DND-41 (cell line): ENCODE measurements around the gene GDA.

ENCODE experiments used
- ATAC-seq: fragments of 200-7000 bp; cut with Tn5 transposase; 3 replicates; pipeline ENCODE4 v1.9.1; 2021; ENCODE audit warnings: low read depth; ENCODE audit not compliant: insufficient read depth
- DNase-seq: peaks from one replicate; pipeline ENCODE4 v3.0.0-alpha.2; 2020
- H2AFZ ChIP-seq: 2 replicates; pipeline ENCODE4 v1.6.0; 2012; ENCODE audit warnings: low read depth, low read length
- H3K27ac ChIP-seq: 2 replicates; pipeline ENCODE4 v1.5.1; 2012; ENCODE audit warnings: low read length, inconsistent platforms
- H3K27me3 ChIP-seq: fragments of 200-600 bp; sonication (generic); 2 replicates; pipeline ENCODE4 v1.6.0; 2012; ENCODE audit warnings: low read length, mild to moderate bottlenecking, inconsistent platforms; ENCODE audit not compliant: insufficient read depth, poor library complexity
- H3K36me3 ChIP-seq: 2 replicates; pipeline ENCODE4 v1.5.1; 2012; ENCODE audit warnings: low read length, inconsistent platforms; ENCODE audit not compliant: insufficient read depth
- H3K4me1 ChIP-seq: 2 replicates; pipeline ENCODE4 v1.5.1; 2012; ENCODE audit warnings: mild to moderate bottlenecking, low read length; ENCODE audit not compliant: insufficient read depth
- H3K4me2 ChIP-seq: 2 replicates; pipeline ENCODE4 v1.6.0; 2012; ENCODE audit warnings: mild to moderate bottlenecking, moderate library complexity, low read length, inconsistent platforms; ENCODE audit not compliant: insufficient read depth
- H3K4me3 ChIP-seq, 2 experiments: fragments of 200-600 bp in 1 of 2; shearing (Covaris generic) in 1 of 2; 2 replicates each; pipeline ENCODE4 v1.5.1; 2012 to 2016; ENCODE audit warnings: inconsistent platforms in 2 of 2, low read length in 2 of 2, mild to moderate bottlenecking in 2 of 2, low read depth in 1 of 2, moderate library complexity in 1 of 2
- H3K79me2 ChIP-seq: 2 replicates; pipeline ENCODE4 v1.6.0; 2012; ENCODE audit warnings: low read length, inconsistent platforms; ENCODE audit not compliant: insufficient read depth
- H3K9ac ChIP-seq: 2 replicates; pipeline ENCODE4 v1.6.0; 2012; ENCODE audit warnings: low read depth, mild to moderate bottlenecking, inconsistent platforms, low read length, moderate library complexity
- H3K9me3 ChIP-seq: 2 replicates; pipeline ENCODE4 v1.5.1; 2012; ENCODE audit warnings: low read length, moderate library complexity, mild to moderate bottlenecking, inconsistent platforms; ENCODE audit not compliant: insufficient read depth, severe bottlenecking
- H4K20me1 ChIP-seq: 2 replicates; pipeline ENCODE4 v1.6.0; 2012; ENCODE audit warnings: low read length; ENCODE audit not compliant: insufficient read depth
- CTCF ChIP-seq: IDR thresholded peaks from 2 replicates; pipeline ENCODE4 v1.5.1; 2012; ENCODE audit warnings: borderline replicate concordance, low read length, moderate library complexity, mild to moderate bottlenecking; ENCODE audit not compliant: poor library complexity, severe bottlenecking; ENCODE audit errors: extremely low read depth
- EZH2 ChIP-seq: IDR thresholded peaks from 3 replicates; pipeline ENCODE4 v1.6.1; 2012; ENCODE audit warnings: borderline replicate concordance, low read depth, mild to moderate bottlenecking, moderate library complexity, low read length, inconsistent platforms; ENCODE audit not compliant: severe bottlenecking

The GDA gene

GRCh38 chr9:72150127-72150526 lies 887 bp downstream of the GDA start:
- no peaks in the 10 kb centered on the region for H3K27me3 ChIP-seq
- no peak for TF ChIP-seq EZH2
- TF ChIP-seq CTCF = no peak
- no peaks in the 10 kb centered on the region for H3K36me3 ChIP-seq
- no peaks in the 10 kb centered on the region for H4K20me1 ChIP-seq
- ATAC-seq (no peak), DNase-seq (no peak)
- no peaks in the 10 kb centered on the region for H3K79me2 ChIP-seq
- no peak overlapping the region for H3K27ac ChIP-seq
- no peak overlapping the region for H3K4me2 ChIP-seq
- H3K9ac ChIP-seq = no peak overlapping the region
- H3K4me3 ChIP-seq = no peak overlapping the region
- H3K9me3 ChIP-seq = no peaks in the 10 kb centered on the region
- no peak overlapping the region for H2AFZ ChIP-seq
- H3K4me1 ChIP-seq = no peaks in the 10 kb centered on the region

GRCh38 chr9:72150661-72151060 lies 1.4 kb downstream of the GDA start:
- H3K36me3 ChIP-seq = no peaks in the 10 kb centered on the region
- H3K9me3 ChIP-seq = no peaks in the 10 kb centered on the region
- TF ChIP-seq EZH2 = no peak
- no peak for TF ChIP-seq CTCF
- H3K4me3 ChIP-seq = no peak overlapping the region
- H4K20me1 ChIP-seq = no peaks in the 10 kb centered on the region
- H3K4me2 ChIP-seq = no peak overlapping the region
- no peak overlapping the region for H3K27ac ChIP-seq
- H3K27me3 ChIP-seq = no peaks in the 10 kb centered on the region
- no peaks in the 10 kb centered on the region for H3K4me1 ChIP-seq
- no peak overlapping the region for H3K9ac ChIP-seq
- H3K79me2 ChIP-seq = no peaks in the 10 kb centered on the region
- H2AFZ ChIP-seq = no peak overlapping the region
- ATAC-seq (no peak), DNase-seq (no peak)

GRCh38 chr9:72151104-72151503 lies 1.9 kb downstream of the GDA start:
- H3K36me3 ChIP-seq = no peaks in the 10 kb centered on the region
- no peak overlapping the region for H2AFZ ChIP-seq
- TF ChIP-seq EZH2 (no peak), CTCF (no peak)
- no peak for ATAC-seq
- H3K4me2 ChIP-seq = no peak overlapping the region
- no peak overlapping the region for H3K4me3 ChIP-seq
- no peak for DNase-seq
- no peaks in the 10 kb centered on the region for H4K20me1 ChIP-seq
- H3K27ac ChIP-seq = no peak overlapping the region
- H3K79me2 ChIP-seq = no peaks in the 10 kb centered on the region
- no peak overlapping the region for H3K9ac ChIP-seq
- H3K9me3 ChIP-seq = no peaks in the 10 kb centered on the region
- H3K27me3 ChIP-seq = no peaks in the 10 kb centered on the region
- no peaks in the 10 kb centered on the region for H3K4me1 ChIP-seq

- no peaks in the 10 kb centered on the region for H3K79me2 ChIP-seq
- H3K4me2 ChIP-seq = no peak overlapping the region
- no peak overlapping the region for H3K27ac ChIP-seq
- DNase-seq (no peak), ATAC-seq (no peak)
- no peak overlapping the region for H3K9ac ChIP-seq
- H3K9me3 ChIP-seq = no peaks in the 10 kb centered on the region
- no peaks in the 10 kb centered on the region for H4K20me1 ChIP-seq
- no peaks in the 10 kb centered on the region for H3K27me3 ChIP-seq
- no peaks in the 10 kb centered on the region for H3K4me1 ChIP-seq
- no peak overlapping the region for H3K4me3 ChIP-seq
- no peaks in the 10 kb centered on the region for H3K36me3 ChIP-seq
- TF ChIP-seq EZH2 (no peak), CTCF (no peak)
- no peak overlapping the region for H2AFZ ChIP-seq
These were observed 5.4 kb downstream of the GDA start for GRCh38 chr9:72154468-72155285.
